Effector memory CD4-positive, alpha-beta T cell (primary cell): Measurements from ENCODE around the gene PKNOX2.

Experiments used
- DNase-seq, 3 donors: peaks; one replicate each; pipeline ENCODE4 v3.0.0-alpha.2; 2020
- H3K27ac ChIP-seq: 2 replicates; pipeline ENCODE4 v1.7.0; 2013; ENCODE audit warnings: mild to moderate bottlenecking, low read length, moderate library complexity; ENCODE audit not compliant: insufficient read depth, poor library complexity, severe bottlenecking
- H3K27me3 ChIP-seq: replicated peaks from 2 replicates; pipeline ENCODE4 v1.7.0; 2013; ENCODE audit warnings: mild to moderate bottlenecking, low read length; ENCODE audit not compliant: insufficient read depth, control insufficient read depth, poor library complexity, severe bottlenecking
- H3K36me3 ChIP-seq: 2 replicates; pipeline ENCODE4 v1.7.0; 2013; ENCODE audit warnings: mild to moderate bottlenecking, low read length, moderate library complexity; ENCODE audit not compliant: control insufficient read depth, insufficient read depth
- H3K4me1 ChIP-seq: 2 replicates; pipeline ENCODE4 v1.7.0; 2013; ENCODE audit warnings: low read length, mild to moderate bottlenecking; ENCODE audit not compliant: control insufficient read depth, insufficient read depth, poor library complexity, severe bottlenecking
- H3K4me3 ChIP-seq: 2 replicates; pipeline ENCODE4 v1.7.0; 2013; ENCODE audit warnings: low read length, low read depth, mild to moderate bottlenecking; ENCODE audit not compliant: insufficient read depth, poor library complexity, severe bottlenecking
- H3K9me3 ChIP-seq: 2 replicates; pipeline ENCODE4 v1.7.0; 2013; ENCODE audit warnings: mild to moderate bottlenecking, low read length, moderate library complexity; ENCODE audit not compliant: control insufficient read depth

The PKNOX2 gene

GRCh38 chr11:125379981-125380380 is 215.4 kb downstream of the PKNOX2 start:
- no peaks in the 10 kb centered on the region for H3K4me1 ChIP-seq
- no peak for DNase-seq
- H3K27me3 ChIP-seq, result no peaks in the 10 kb centered on the region

DNA sequence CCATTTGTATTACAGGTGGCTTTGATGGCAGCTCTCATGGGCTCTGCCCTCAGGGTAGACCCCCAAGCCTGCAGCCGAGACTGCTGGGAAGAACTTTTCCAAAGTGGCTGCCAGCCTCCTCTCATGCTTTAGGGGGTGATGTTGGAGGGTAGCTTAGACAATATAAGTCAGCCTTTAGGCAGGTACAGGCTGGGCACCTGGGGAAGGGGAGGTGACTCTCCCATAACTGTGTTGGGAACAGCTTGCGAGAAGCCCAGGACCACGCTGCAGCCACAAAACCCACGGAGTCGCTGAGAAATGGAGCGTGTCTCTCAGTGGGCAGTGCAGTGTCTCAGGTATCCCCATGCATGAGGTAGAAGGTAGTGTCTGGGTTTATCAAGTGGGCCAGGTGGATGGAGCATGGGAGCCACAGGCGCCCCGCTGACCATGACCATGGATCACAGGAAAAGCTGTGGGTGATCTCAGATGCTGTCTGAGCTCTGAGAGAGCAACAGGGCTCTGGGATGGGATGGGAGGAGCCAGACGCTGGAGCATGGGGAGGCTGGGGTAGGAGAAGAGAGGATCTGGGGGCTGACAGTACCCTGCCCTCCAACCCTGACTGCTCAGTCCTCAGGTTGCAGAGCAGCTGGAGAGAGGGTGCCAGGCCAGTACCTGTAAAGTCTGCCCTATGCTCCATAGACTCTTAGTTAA is 216.3 kb downstream of the PKNOX2 start:
- DNase-seq, result no peak
- Histone ChIP-seq H3K9me3 (no peaks in the 10 kb centered on the region), H3K36me3 (no peaks in the 10 kb centered on the region), H3K4me3 (no peak overlapping the region), H3K4me1 (no peaks in the 10 kb centered on the region), H3K27ac (no peak overlapping the region), H3K27me3 (no peaks in the 10 kb centered on the region)

More at GRCh38 chr11:125379981-125380380, 215.4 kb downstream of the PKNOX2 start:
- no peak overlapping the region for H3K4me3 ChIP-seq
- H3K36me3 ChIP-seq, result no peaks in the 10 kb centered on the region
- no peaks in the 10 kb centered on the region for H3K9me3 ChIP-seq
- no peak overlapping the region for H3K27ac ChIP-seq

DNA sequence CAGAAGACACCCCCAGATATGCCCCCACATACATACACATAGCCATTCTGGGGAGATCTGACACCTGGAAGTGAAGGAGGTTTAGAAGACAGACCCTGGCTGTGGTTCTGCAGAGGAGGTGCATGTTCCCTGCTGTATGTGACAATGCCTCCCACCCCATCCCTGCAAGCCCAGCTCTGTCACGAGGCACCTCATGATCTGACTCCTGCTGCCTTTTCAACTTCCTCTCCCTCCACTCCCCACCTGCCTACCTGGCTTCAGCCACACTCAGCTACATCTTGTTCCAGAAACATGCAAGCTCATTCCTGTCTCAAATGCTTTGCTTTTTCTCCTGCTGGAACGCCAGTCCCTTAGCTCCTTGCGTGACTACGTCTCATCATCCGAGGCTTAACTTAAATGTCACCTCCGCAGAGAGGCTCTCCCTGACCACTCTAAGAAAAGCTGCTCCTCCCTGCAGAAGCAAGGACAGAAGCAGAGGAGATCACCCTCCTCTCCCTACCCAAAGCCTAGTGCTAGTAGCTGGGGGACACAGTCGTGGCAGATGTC is 217.0 kb downstream of the PKNOX2 start:
- H3K4me1 ChIP-seq, result no peaks in the 10 kb centered on the region
- H3K27ac ChIP-seq, result no peak overlapping the region
- H3K27me3 ChIP-seq, result no peaks in the 10 kb centered on the region
- H3K4me3 ChIP-seq, result no peak overlapping the region
- H3K36me3 ChIP-seq, result no peaks in the 10 kb centered on the region
- no peak for DNase-seq
- H3K9me3 ChIP-seq, result no peaks in the 10 kb centered on the region

DNA sequence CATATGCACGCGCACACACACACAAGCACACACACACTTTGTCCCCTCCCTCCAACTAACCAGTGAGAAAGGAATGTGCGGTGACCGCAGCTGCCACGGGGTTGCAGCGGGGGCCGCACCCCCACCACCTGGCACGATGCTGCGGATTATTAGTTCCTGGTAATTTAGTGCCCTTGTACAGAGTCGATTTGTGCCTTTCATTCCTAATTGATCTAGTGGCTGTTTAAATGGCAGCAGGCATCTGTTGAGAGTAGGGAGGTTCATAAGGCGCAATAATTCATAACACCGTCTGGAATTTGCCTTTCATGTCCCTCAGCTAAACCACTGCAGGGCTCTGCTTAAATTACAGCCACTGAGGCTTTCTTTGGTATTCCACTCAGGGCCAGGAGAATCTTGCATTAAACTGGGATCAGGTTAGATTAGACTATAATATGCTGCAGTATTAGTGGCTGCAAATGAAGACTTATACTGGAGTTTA is 217.8 kb downstream of the PKNOX2 start:
- Histone ChIP-seq H3K27ac (no peak overlapping the region), H3K4me1 (no peaks in the 10 kb centered on the region), H3K27me3 (no peaks in the 10 kb centered on the region), H3K4me3 (no peak overlapping the region), H3K36me3 (no peaks in the 10 kb centered on the region), H3K9me3 (no peaks in the 10 kb centered on the region)
- DNase-seq, result no peak

GRCh38 chr11:125382822-125383221 is 218.3 kb downstream of the PKNOX2 start:
- no peaks in the 10 kb centered on the region for H3K27me3 ChIP-seq
- no peak overlapping the region for H3K4me3 ChIP-seq
- no peaks in the 10 kb centered on the region for H3K36me3 ChIP-seq
- no peaks in the 10 kb centered on the region for H3K4me1 ChIP-seq
- no peaks in the 10 kb centered on the region for H3K9me3 ChIP-seq
- no peak overlapping the region for H3K27ac ChIP-seq
- no peak for DNase-seq

GRCh38 chr11:125384825-125385224 is 220.3 kb downstream of the PKNOX2 start:
- Histone ChIP-seq H3K4me1 (no peaks in the 10 kb centered on the region), H3K9me3 (no peaks in the 10 kb centered on the region), H3K27ac (no peak overlapping the region), H3K4me3 (no peak overlapping the region), H3K27me3 (no peaks in the 10 kb centered on the region), H3K36me3 (no peaks in the 10 kb centered on the region)
- no peak for DNase-seq

DNA sequence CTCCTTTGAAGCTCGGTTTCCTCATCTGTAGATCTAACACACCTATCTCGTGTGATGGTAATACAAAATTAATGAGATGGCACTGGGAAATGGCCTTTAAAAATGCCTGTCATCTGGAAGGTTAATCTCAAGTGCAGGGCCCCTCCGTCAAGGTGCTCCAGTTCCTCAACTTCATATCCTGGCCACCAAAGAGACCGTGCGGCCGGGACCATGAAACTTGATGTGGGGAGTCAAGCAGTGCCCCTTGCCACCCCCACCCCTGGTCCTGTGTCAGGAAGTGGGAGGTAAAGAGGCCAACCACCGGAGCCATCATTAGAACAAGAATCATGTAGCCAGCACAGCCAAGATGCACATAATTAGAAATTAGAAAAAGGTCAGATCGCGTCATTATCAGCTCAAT is 223.3 kb downstream of the PKNOX2 start:
- Histone ChIP-seq H3K9me3 (no peaks in the 10 kb centered on the region), H3K4me3 (no peak overlapping the region), H3K4me1 (no peaks in the 10 kb centered on the region), H3K27ac (no peak overlapping the region), H3K36me3 (no peaks in the 10 kb centered on the region), H3K27me3 (no peaks in the 10 kb centered on the region)
- DNase-seq, result no peak

GRCh38 chr11:125388611-125389010 is 224.1 kb downstream of the PKNOX2 start:
- Histone ChIP-seq H3K27me3 (no peaks in the 10 kb centered on the region), H3K4me3 (no peak overlapping the region), H3K36me3 (no peaks in the 10 kb centered on the region), H3K4me1 (no peaks in the 10 kb centered on the region), H3K9me3 (no peaks in the 10 kb centered on the region), H3K27ac (no peak overlapping the region)
- no peak for DNase-seq

DNA sequence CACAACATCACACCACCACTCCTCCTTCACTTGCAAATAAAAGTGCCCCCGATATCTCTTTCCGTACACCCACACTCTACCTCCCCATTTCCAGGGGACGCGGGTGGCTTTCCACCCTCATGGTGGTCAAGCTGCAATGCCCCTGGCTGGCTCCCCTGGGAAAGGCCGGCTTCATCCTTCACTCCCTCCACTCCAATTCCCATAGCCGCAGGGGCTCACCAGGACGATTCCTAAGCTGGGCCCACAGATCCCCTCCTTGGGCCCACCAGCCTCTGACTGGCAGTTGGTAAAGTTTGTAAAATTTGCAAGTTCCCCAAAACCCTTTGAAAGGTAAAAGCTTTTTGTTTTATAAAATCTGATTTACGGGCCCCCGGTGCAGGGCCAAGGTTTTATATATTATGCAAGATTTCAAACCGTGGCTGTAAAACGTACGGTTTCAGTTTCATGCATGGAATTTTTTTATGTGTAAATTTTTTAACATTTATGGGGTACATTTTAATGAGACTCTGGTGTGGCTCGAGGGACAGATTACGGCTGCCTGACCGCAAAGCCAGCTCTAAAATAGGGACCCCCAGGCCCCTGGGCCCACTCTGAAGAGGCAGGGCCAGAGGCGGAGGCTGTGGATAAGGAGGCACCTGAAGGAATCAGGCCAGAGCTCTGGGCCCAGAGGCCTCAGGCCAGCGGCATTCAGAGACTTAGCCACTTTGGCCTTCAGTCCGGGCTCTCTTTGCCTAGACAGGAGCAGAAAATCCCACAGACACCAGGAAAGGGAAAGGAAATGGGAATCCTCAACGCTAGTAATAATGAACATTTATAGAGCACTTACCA is 225.0 kb downstream of the PKNOX2 start:
- Histone ChIP-seq H3K4me3 (no peak overlapping the region), H3K36me3 (no peaks in the 10 kb centered on the region), H3K9me3 (no peaks in the 10 kb centered on the region), H3K4me1 (no peaks in the 10 kb centered on the region), H3K27me3 (no peaks in the 10 kb centered on the region), H3K27ac (no peak overlapping the region)
- DNase-seq, result no peak

- Histone ChIP-seq H3K9me3 (no peaks in the 10 kb centered on the region), H3K36me3 (no peaks in the 10 kb centered on the region), H3K27me3 (no peaks in the 10 kb centered on the region), H3K4me1 (no peaks in the 10 kb centered on the region), H3K4me3 (no peak overlapping the region), H3K27ac (no peak overlapping the region)
- DNase-seq, result no peak
Measured at GRCh38 chr11:125390946-125391345, 226.4 kb downstream of the PKNOX2 start.
